HCT116 (cell line): Measurements from ENCODE around the gene EIF2B2.

ENCODE experiments used
- EZH2 ChIP-seq: fragments of 200-600 bp; sonication (generic); IDR thresholded peaks from 2 replicates; pipeline ENCODE4 v1.6.1; 2017; ENCODE audit warnings: antibody characterized with exemption, mixed run types
- EZH2phosphoT487 ChIP-seq: fragments of 200-600 bp; IDR thresholded peaks from 2 replicates; pipeline ENCODE4 v1.6.1; 2018; ENCODE audit warnings: antibody characterized with exemption, borderline replicate concordance
- JUND ChIP-seq: IDR thresholded peaks from 2 replicates; pipeline ENCODE4 v1.6.1; 2012
- POLR2A ChIP-seq: IDR thresholded peaks from 2 replicates; pipeline ENCODE4 v1.7.0; 2011; ENCODE audit warnings: borderline replicate concordance; ENCODE audit not compliant: insufficient read depth, insufficient read length; ENCODE audit errors: extremely low read depth
- POLR2AphosphoS5 ChIP-seq: IDR thresholded peaks from 2 replicates; pipeline ENCODE4 v1.6.1; 2011; ENCODE audit warnings: mild to moderate bottlenecking, low read depth, low read length, moderate library complexity
- RAD21 ChIP-seq: IDR thresholded peaks from 2 replicates; pipeline ENCODE4 v1.6.1; 2012; ENCODE audit warnings: low read depth, mild to moderate bottlenecking
- SIN3A ChIP-seq: IDR thresholded peaks from 2 replicates; pipeline ENCODE4 v1.6.1; 2012; ENCODE audit warnings: low read depth
- ZFX ChIP-seq: fragments of 450-650 bp; IDR thresholded peaks from 2 replicates; pipeline ENCODE4 v1.6.1; 2017
- TF ChIP-seq, protein P1 (sequence below), 3 experiments: fragments of 200-600 bp in 1 of 3; sonication (generic) in 1 of 3; IDR thresholded peaks in 2 of 3; conservative IDR thresholded peaks in 1 of 3; 2 replicates each; pipeline ENCODE4 v1.5.1; 2012 to 2017; ENCODE audit warnings: low read depth in 2 of 3, low read length in 2 of 3, antibody characterized with exemption in 1 of 3, borderline replicate concordance in 1 of 3, control low read depth in 1 of 3, mild to moderate bottlenecking in 1 of 3, mixed read lengths in 1 of 3, mixed run types in 1 of 3, moderate library complexity in 1 of 3; ENCODE audit not compliant: insufficient read depth in 1 of 3
- TF ChIP-seq, protein P2 (sequence below): IDR thresholded peaks from 2 replicates; pipeline ENCODE4 v1.6.1; 2012
- TF ChIP-seq, protein P3 (sequence below): IDR thresholded peaks from 2 replicates; pipeline ENCODE4 v1.6.1; 2012

DNA sequence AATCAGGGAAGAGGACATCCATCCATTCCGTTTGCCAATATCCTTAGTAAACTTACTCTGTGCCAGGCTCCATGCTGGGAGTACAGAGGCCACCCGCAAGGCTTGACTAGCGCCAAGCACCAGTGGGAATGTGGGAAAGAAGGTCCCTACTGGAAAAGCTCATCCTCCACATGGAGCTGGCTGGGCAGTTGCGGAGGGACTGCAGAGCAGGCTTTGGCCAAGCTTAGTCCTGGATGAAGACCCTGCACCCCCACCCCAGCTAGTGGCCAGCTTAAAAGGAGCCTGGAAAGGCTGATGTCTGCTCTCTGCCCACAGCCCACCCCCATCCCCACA is 22.4 kb upstream of the EIF2B2 start:
- no peak for TF ChIP-seq POLR2A
- no peak for TF ChIP-seq RAD21
- TF ChIP-seq POLR2AphosphoS5, result no peak
- TF ChIP-seq, protein P1, sequence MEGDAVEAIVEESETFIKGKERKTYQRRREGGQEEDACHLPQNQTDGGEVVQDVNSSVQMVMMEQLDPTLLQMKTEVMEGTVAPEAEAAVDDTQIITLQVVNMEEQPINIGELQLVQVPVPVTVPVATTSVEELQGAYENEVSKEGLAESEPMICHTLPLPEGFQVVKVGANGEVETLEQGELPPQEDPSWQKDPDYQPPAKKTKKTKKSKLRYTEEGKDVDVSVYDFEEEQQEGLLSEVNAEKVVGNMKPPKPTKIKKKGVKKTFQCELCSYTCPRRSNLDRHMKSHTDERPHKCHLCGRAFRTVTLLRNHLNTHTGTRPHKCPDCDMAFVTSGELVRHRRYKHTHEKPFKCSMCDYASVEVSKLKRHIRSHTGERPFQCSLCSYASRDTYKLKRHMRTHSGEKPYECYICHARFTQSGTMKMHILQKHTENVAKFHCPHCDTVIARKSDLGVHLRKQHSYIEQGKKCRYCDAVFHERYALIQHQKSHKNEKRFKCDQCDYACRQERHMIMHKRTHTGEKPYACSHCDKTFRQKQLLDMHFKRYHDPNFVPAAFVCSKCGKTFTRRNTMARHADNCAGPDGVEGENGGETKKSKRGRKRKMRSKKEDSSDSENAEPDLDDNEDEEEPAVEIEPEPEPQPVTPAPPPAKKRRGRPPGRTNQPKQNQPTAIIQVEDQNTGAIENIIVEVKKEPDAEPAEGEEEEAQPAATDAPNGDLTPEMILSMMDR (IDR thresholded peaks at IDR 0.05 in 2 of 3, conservative IDR thresholded peaks at IDR 0.05 in 1 of 3; ENCODE audit: borderline replicate concordance in 1 of 3, insufficient read depth in 1 of 3, low read depth in 2 of 3, low read length in 2 of 3), result no peak
- TF ChIP-seq, protein P2, sequence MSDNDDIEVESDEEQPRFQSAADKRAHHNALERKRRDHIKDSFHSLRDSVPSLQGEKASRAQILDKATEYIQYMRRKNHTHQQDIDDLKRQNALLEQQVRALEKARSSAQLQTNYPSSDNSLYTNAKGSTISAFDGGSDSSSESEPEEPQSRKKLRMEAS, result no peak
- TF ChIP-seq SIN3A, result no peak
- TF ChIP-seq, protein P3, sequence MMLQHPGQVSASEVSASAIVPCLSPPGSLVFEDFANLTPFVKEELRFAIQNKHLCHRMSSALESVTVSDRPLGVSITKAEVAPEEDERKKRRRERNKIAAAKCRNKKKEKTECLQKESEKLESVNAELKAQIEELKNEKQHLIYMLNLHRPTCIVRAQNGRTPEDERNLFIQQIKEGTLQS, result no peak
- no peak for TF ChIP-seq EZH2
- no peak for TF ChIP-seq EZH2phosphoT487
- TF ChIP-seq ZFX, result no peak
- no peak for TF ChIP-seq JUND
